Spleen (tissue), 11 donors: ENCODE results near the gene EBF4. TPM values are rescaled to one million over a fixed set of nuclear protein-coding genes. Genes with fewer than 3 reads are reported as not detected.

Experiments used
- DNase-seq: peaks from one replicate; pipeline ENCODE4 v3.0.0-alpha.2; 2020
- H3K27ac ChIP-seq, 8 donors: fragments of 200-600 bp; sonication (generic) in 7 of 8; 1 replicate in 4 of 8; 2 replicates in 4 of 8; pipeline versions ENCODE4 v1.5.0 to v1.8.0; 2016 to 2021; ENCODE audit warnings: inconsistent platforms in 4 of 8, mild to moderate bottlenecking in 4 of 8, moderate library complexity in 1 of 8
- H3K27me3 ChIP-seq, 7 donors: fragments of 200-600 bp; sonication (generic) in 6 of 7; replicated peaks in 1 of 7; 1 replicate in 4 of 7; 2 replicates in 3 of 7; pipeline versions ENCODE4 v1.5.0 to v1.8.0; 2016 to 2021; ENCODE audit warnings: inconsistent platforms in 3 of 7, mild to moderate bottlenecking in 1 of 7
- H3K36me3 ChIP-seq, 6 donors: fragments of 200-600 bp; sonication (generic) in 5 of 6; 1 replicate in 4 of 6; 2 replicates in 2 of 6; pipeline versions ENCODE4 v1.5.0 to v1.8.0; 2016 to 2021; ENCODE audit warnings: inconsistent platforms in 2 of 6
- H3K4me1 ChIP-seq, 6 donors: fragments of 200-600 bp; sonication (generic) in 5 of 6; 1 replicate in 3 of 6; 2 replicates in 3 of 6; pipeline versions ENCODE4 v1.5.0 to v1.8.0; 2016 to 2021; ENCODE audit warnings: inconsistent platforms in 3 of 6
- H3K4me3 ChIP-seq, 8 donors: fragments of 200-600 bp; sonication (generic) in 7 of 8; 1 replicate in 4 of 8; 2 replicates in 4 of 8; pipeline versions ENCODE4 v1.5.0 to v1.8.0; 2016 to 2021; ENCODE audit warnings: inconsistent platforms in 4 of 8, mild to moderate bottlenecking in 4 of 8, moderate library complexity in 2 of 8
- H3K9me3 ChIP-seq, 8 donors: fragments of 200-600 bp; sonication (generic) in 7 of 8; 1 replicate in 4 of 8; 2 replicates in 4 of 8; pipeline versions ENCODE4 v1.5.0 to v1.8.0; 2016 to 2021; ENCODE audit warnings: inconsistent platforms in 4 of 8
- CTCF ChIP-seq, 11 experiments: fragments of 200-600 bp in 7 of 11; fragments of 450-650 bp in 4 of 11; sonication (generic) in 4 of 11; IDR thresholded peaks in 8 of 11; conservative IDR thresholded peaks in 3 of 11; 1 replicate in 7 of 11; 2 replicates in 4 of 11; pipeline versions ENCODE4 v1.4.0 to v1.8.0; 2016 to 2021; ENCODE audit warnings: antibody characterized with exemption in 11 of 11, inconsistent platforms in 4 of 11, mild to moderate bottlenecking in 1 of 11
- POLR2A ChIP-seq, 3 donors: fragments of 450-650 bp; IDR thresholded peaks; one replicate each; pipeline ENCODE4 v1.5.1; 2017; ENCODE audit warnings: antibody characterized with exemption in 3 of 3, mild to moderate bottlenecking in 1 of 3
- POLR2AphosphoS5 ChIP-seq, 3 donors: sonication (generic); formaldehyde crosslinking; IDR thresholded peaks; one replicate each; pipeline ENCODE4 v1.5.1; 2017; ENCODE audit warnings: antibody characterized with exemption in 3 of 3
- WGBS, 5 donors: extraction: QIAGEN DNeasy Blood & Tissue Kit in 3 of 5; methylation state at CpG; one replicate each; pipeline versions ENCODE4 v1.1.5 to v1.1.7; 2013 to 2018; 5-methylcytosine and 5-hydroxymethylcytosine counted together
- intact Hi-C: fragments of 100-400 bp; cut with DNase I; formaldehyde crosslinking; loops from one replicate; pipeline ENCODE4 v1.15.0; 2023; ENCODE audit warnings: low total_unique reads
- polyA plus RNA-seq, 3 donors: library from polyadenylated mRNA; stranded (reverse); fragments of 200-250 nt; gene quantifications; one replicate each; pipeline ENCODE4 v1.2.1, GENCODE V29; 2013
- total RNA-seq, 7 donors: library from RNA; depleted of rRNA in 3 of 7; stranded (reverse); fragments of >200 nt in 3 of 7; fragmentation: NEBNext Ultra II Directional in 4 of 7; extraction: Animal tissue kit (Norgen Biotek cat#: 25700) in 4 of 7; gene quantifications; one replicate each; pipeline versions ENCODE4 v1.1.0 to v1.2.1, GENCODE V29; 2016 to 2021
- donor health status: healthy with polysubstance abuse.
- donor health status: DM: no; HTN: no; CAD: no; lungs with moderate emphysema.
- donor health status: DM: no; HTN: no; CAD: no.
- donor health status: Bipolar disorder and iron deficiency.
- donor health status: healthy.
- donor health status: DM: no; HTN: no; CAD: no.
- donor health status: DM: yes; HTN: yes; CAD: no.

The EBF4 gene
- total and polyA plus RNA-seq, 10 donors: 2.5 to 19.2 (median 6.4) TPM

GRCh38 chr20:2729791-2730190 is 37.2 kb downstream of the EBF4 start:
- H3K4me3 ChIP-seq: no peak overlapping the region
- peaks cover 0 to 23% (median 14%) of the 10 kb centered on the region in 8 donors for H3K9me3 ChIP-seq
- H3K36me3 ChIP-seq: no peaks in the 10 kb centered on the region
- peaks cover 0 to 8% (median 0%) of the 10 kb centered on the region in 6 donors for H3K4me1 ChIP-seq
- TF ChIP-seq POLR2A (IDR thresholded peaks at IDR 0.05) (no peak), CTCF (IDR thresholded peaks at IDR 0.05 in 8 of 11, conservative IDR thresholded peaks at IDR 0.05 in 3 of 11) (no peak), POLR2AphosphoS5 (IDR thresholded peaks at IDR 0.05) (no peak)
- WGBS, 5 donors: 52 to 73% (median 65%) methylated on average over 1 of the region's 1 CpG
- H3K27me3 ChIP-seq: peaks cover 0 to 12% (median 0%) of the 10 kb centered on the region in 7 donors
- DNase-seq: no peak
- H3K27ac ChIP-seq: peak overlapping the region in 4 of 8 donors; percentile 10 to 46 (median 38)
- intact Hi-C loops: no loop called here

GRCh38 chr20:2734899-2735298 is 42.3 kb downstream of the EBF4 start:
- Histone ChIP-seq H3K4me3 (no peak overlapping the region), H3K9me3 (peaks cover 0 to 23% (median 13%) of the 10 kb centered on the region in 8 donors), H3K4me1 (no peaks in the 10 kb centered on the region), H3K27me3 (peaks cover 0 to 11% (median 0%) of the 10 kb centered on the region in 7 donors), H3K36me3 (no peaks in the 10 kb centered on the region), H3K27ac (no peak overlapping the region)
- DNase-seq: no peak
- TF ChIP-seq POLR2A (IDR thresholded peaks at IDR 0.05) (no peak), POLR2AphosphoS5 (IDR thresholded peaks at IDR 0.05) (no peak), CTCF (IDR thresholded peaks at IDR 0.05 in 8 of 11, conservative IDR thresholded peaks at IDR 0.05 in 3 of 11) (no peak)
- WGBS, 5 donors: 85 to 93% (median 88%) methylated on average over 2 of the region's 2 CpGs
- intact Hi-C loops: no loop called here

- TF ChIP-seq POLR2A (IDR thresholded peaks at IDR 0.05) (no peak), POLR2AphosphoS5 (IDR thresholded peaks at IDR 0.05) (no peak), CTCF (IDR thresholded peaks at IDR 0.05 in 8 of 11, conservative IDR thresholded peaks at IDR 0.05 in 3 of 11) (no peak)
- no peaks in the 10 kb centered on the region for H3K36me3 ChIP-seq
- no peak for DNase-seq
- H3K4me1 ChIP-seq: peaks cover 0 to 5% (median 0%) of the 10 kb centered on the region in 6 donors
- intact Hi-C loops: no loop called here
- peaks cover 0 to 21% (median 13%) of the 10 kb centered on the region in 8 donors for H3K9me3 ChIP-seq
- WGBS, 5 donors: 88 to 100% (median 99%) methylated on average over 3 of the region's 3 CpGs
- H3K4me3 ChIP-seq: no peak overlapping the region
- H3K27ac ChIP-seq: no peak overlapping the region
- H3K27me3 ChIP-seq: peaks cover 0 to 12% (median 0%) of the 10 kb centered on the region in 7 donors
Measured at GRCh38 chr20:2736441-2736840, 43.9 kb downstream of the EBF4 start.

GRCh38 chr20:2738331-2739041 is 45.9 kb downstream of the EBF4 start:
- intact Hi-C loops: no loop called here
- Histone ChIP-seq H3K4me3 (no peak overlapping the region), H3K36me3 (no peaks in the 10 kb centered on the region), H3K27ac (no peak overlapping the region), H3K27me3 (peaks cover 0 to 26% (median 0%) of the 10 kb centered on the region in 7 donors), H3K4me1 (peaks cover 0 to 24% (median 9%) of the 10 kb centered on the region in 6 donors), H3K9me3 (peaks cover 0 to 3% (median 0%) of the 10 kb centered on the region in 8 donors)
- DNase-seq: no peak
- 70 to 79% (median 78%) methylated on average over 8 of the region's 8 CpGs for WGBS, 5 donors
- TF ChIP-seq CTCF (IDR thresholded peaks at IDR 0.05 in 8 of 11, conservative IDR thresholded peaks at IDR 0.05 in 3 of 11) (no peak), POLR2A (IDR thresholded peaks at IDR 0.05) (no peak), POLR2AphosphoS5 (IDR thresholded peaks at IDR 0.05) (no peak)
